MCF 10A (cell line): ENCODE results near the gene SLC13A2. TPM values are rescaled to one million over a fixed set of nuclear protein-coding genes. Genes with fewer than 3 reads are reported as not detected.

Experiments
- BruUV-seq: library from RNA; stranded (reverse); fragments of 400-500 nt; replicated peaks from 2 replicates; lab custom pipeline; 2021; lab: Mats Ljungman, UMichigan
- CTCF ChIA-PET: fragments of 300-600 bp; sonication (Branson Sonifier 250); formaldehyde crosslinking; extraction: SDS; loops from one replicate; lab custom pipeline; 2021; ENCODE audit warnings: antibody characterized with exemption, inconsistent platforms; lab: Yijun Ruan, JAX
- POLR2A ChIA-PET: fragments of 300-600, 350-650 bp; sonication (Branson Sonifier 250); formaldehyde crosslinking; extraction: SDS; loops from one replicate; lab custom pipeline; 2020; ENCODE audit warnings: antibody characterized with exemption, inconsistent platforms; lab: Yijun Ruan, JAX
- DNase-seq: peaks from one replicate; pipeline ENCODE4 v3.0.0-alpha.2; 2018; ENCODE audit not compliant: unreplicated experiment
- H3K27ac Mint-ChIP-seq: one replicate; pipeline ENCODE4 v1.8.0; 2022; ENCODE audit warnings: mild to moderate bottlenecking, low read depth, mixed read lengths; ENCODE audit not compliant: unreplicated experiment
- H3K27me3 Mint-ChIP-seq: one replicate; pipeline ENCODE4 v1.8.0; 2022; ENCODE audit warnings: mixed read lengths; ENCODE audit not compliant: insufficient read depth, unreplicated experiment
- H3K36me3 Mint-ChIP-seq: one replicate; pipeline ENCODE4 v1.8.0; 2022; ENCODE audit warnings: mild to moderate bottlenecking, moderate library complexity, mixed read lengths; ENCODE audit not compliant: insufficient read depth, unreplicated experiment
- H3K4me1 Mint-ChIP-seq: one replicate; pipeline ENCODE4 v1.8.0; 2022; ENCODE audit warnings: mixed read lengths; ENCODE audit not compliant: insufficient read depth, unreplicated experiment
- H3K4me3 Mint-ChIP-seq: one replicate; pipeline ENCODE4 v1.8.0; 2022; ENCODE audit warnings: mild to moderate bottlenecking, moderate library complexity, mixed read lengths; ENCODE audit not compliant: unreplicated experiment
- H3K9me3 Mint-ChIP-seq: one replicate; pipeline ENCODE4 v1.8.0; 2022; ENCODE audit warnings: mixed read lengths; ENCODE audit not compliant: unreplicated experiment
- CTCF ChIP-seq: fragments of 200-600 bp; IDR thresholded peaks from one replicate; pipeline ENCODE4 v1.8.0; 2022; ENCODE audit warnings: antibody characterized with exemption, mild to moderate bottlenecking; ENCODE audit not compliant: unreplicated experiment
- intact Hi-C: fragments of 100-400 bp; cut with micrococcal nuclease; formaldehyde crosslinking; loops from 2 replicates; pipeline ENCODE4 v1.14.1; 2022
- total RNA-seq: library from RNA; stranded (reverse); gene quantifications from 2 replicates; pipeline ENCODE4 v1.2.3, GENCODE V29; 2022

The SLC13A2 gene
- total RNA-seq, 1 experiment from 2014 or later = not detected

GRCh38 chr17:28491860-28492259 lies 18.4 kb downstream of the SLC13A2 start:
- intact Hi-C loops = loop anchor here (5.0 kb wide), 2 partner anchors 155 to 260 kb away; partner anchors contain the start of genes IFT20 and TNFAIP1
- CTCF ChIA-PET = interaction anchor here (0.6 to 1.8 kb wide), 13 partner anchors 10 to 253 kb away, joined by 3 to 11 read pairs (median 4); no protein-coding TSS in a partner anchor

GRCh38 chr17:28492352-28493310 lies 19.2 kb downstream of the SLC13A2 start:
- Mint-ChIP-seq H3K9me3 (no peaks in the 10 kb centered on the region), H3K27me3 (no peaks in the 10 kb centered on the region), H3K4me3 (no peak overlapping the region), H3K36me3 (no peaks in the 10 kb centered on the region), H3K4me1 (peaks cover 8% of the 10 kb centered on the region), H3K27ac (peak overlapping the region; percentile 68)
- BruUV-seq = no TSS peak
- ChIA-PET CTCF (interaction anchor here (0.6 to 5.9 kb wide), 32 partner anchors 9 to 1013 kb away, joined by 3 to 98 read pairs (median 4); partner anchors contain the start of gene RPL23A), POLR2A (interaction anchor here (0.6 to 2.2 kb wide), 22 partner anchors 27 to 259 kb away, joined by 3 to 23 read pairs (median 4); partner anchors contain the start of genes IFT20, PIGS, POLDIP2 and SLC46A1)
- TF ChIP-seq CTCF = no peak
- intact Hi-C loops = loop anchor here (5.0 kb wide), 2 partner anchors 155 to 260 kb away; partner anchors contain the start of genes IFT20 and TNFAIP1
- peak; percentile 61 for DNase-seq

More at GRCh38 chr17:28491860-28492259, 18.4 kb downstream of the SLC13A2 start:
- no peak overlapping the region for H3K4me3 Mint-ChIP-seq
- TF ChIP-seq CTCF = no peak
- H3K27ac Mint-ChIP-seq = no peak overlapping the region
- no peak for DNase-seq
- H3K9me3 Mint-ChIP-seq = no peaks in the 10 kb centered on the region
- H3K4me1 Mint-ChIP-seq = peaks cover 8% of the 10 kb centered on the region
- no TSS peak for BruUV-seq
- POLR2A ChIA-PET = interaction anchor here (0.7 to 2.2 kb wide), 13 partner anchors 44 to 258 kb away, joined by 3 to 23 read pairs (median 4); partner anchors contain the start of genes IFT20, PIGS, POLDIP2 and SLC46A1
- H3K36me3 Mint-ChIP-seq = no peaks in the 10 kb centered on the region
- H3K27me3 Mint-ChIP-seq = no peaks in the 10 kb centered on the region

GRCh38 chr17:28493460-28493859 lies 20.0 kb downstream of the SLC13A2 start:
- Mint-ChIP-seq H3K9me3 (no peaks in the 10 kb centered on the region), H3K27me3 (no peaks in the 10 kb centered on the region), H3K36me3 (no peaks in the 10 kb centered on the region), H3K4me1 (peaks cover 8% of the 10 kb centered on the region), H3K27ac (no peak overlapping the region), H3K4me3 (no peak overlapping the region)
- POLR2A ChIA-PET = interaction anchor here (0.7 to 2.2 kb wide), 7 partner anchors 46 to 174 kb away, joined by 3 to 23 read pairs (median 4); partner anchors contain the start of gene POLDIP2
- CTCF ChIA-PET = interaction anchor here (0.6 to 5.9 kb wide), 20 partner anchors 14 to 726 kb away, joined by 3 to 98 read pairs (median 4); no protein-coding TSS in a partner anchor
- no TSS peak for BruUV-seq
- intact Hi-C loops = loop anchor here (5.0 kb wide), 2 partner anchors 156 to 261 kb away; partner anchors contain the start of genes IFT20 and TNFAIP1
- no peak for TF ChIP-seq CTCF
- DNase-seq = no peak
